HepG2 (cell line): ENCODE measurements around the gene STKLD1. TPM values are rescaled to one million over a fixed set of nuclear protein-coding genes. Genes with fewer than 3 reads are reported as not detected.

Experiments used
- ATAC-seq: fragments of 200-7000 bp; cut with Tn5 transposase; 3 replicates; pipeline ENCODE4 v1.9.1; 2020; ENCODE audit warnings: mild to moderate bottlenecking, moderate library complexity
- BruUV-seq: library from RNA; stranded (reverse); fragments of 400-500 nt; replicated peaks from 2 replicates; lab custom pipeline; 2021; lab: Mats Ljungman, UMichigan
- CTCF ChIA-PET: fragments of 300-600 bp; formaldehyde crosslinking; extraction: SDS; loops from one replicate; lab custom pipeline; 2021; ENCODE audit warnings: low total read pairs, inconsistent platforms, low intra/inter-chr PET ratio; lab: Yijun Ruan, JAX
- POLR2A ChIA-PET: fragments of 350-600 bp; sonication (Branson Sonifier 250); formaldehyde crosslinking; loops from one replicate; lab custom pipeline; 2020; ENCODE audit warnings: antibody characterized with exemption, inconsistent platforms; lab: Yijun Ruan, JAX
- DNase-seq: peaks from one replicate; pipeline ENCODE4 v3.0.0-alpha.2; 2015; ENCODE audit warnings: low spot score
- FAIRE-seq: peaks from 3 replicates; lab custom pipeline; 2011; peaks lifted over from hg19 to GRCh38; lab: Jason Lieb, UNC
- H2AFZ ChIP-seq: one replicate; pipeline ENCODE4 v1.6.1; 2011; ENCODE audit warnings: low read length, inconsistent platforms
- H3K27ac ChIP-seq: fragments of 300-600 bp; 3 replicates; pipeline ENCODE4 v1.8.0; 2011; ENCODE audit warnings: mixed run types, mild to moderate bottlenecking, mixed read lengths, low read length, inconsistent platforms; ENCODE audit not compliant: insufficient read depth; ENCODE audit errors: extremely low read length
- H3K27me3 ChIP-seq, 2 experiments: fragments of 200-600 bp in 1 of 2; 2 replicates in 1 of 2; 3 replicates in 1 of 2; pipeline versions ENCODE4 v1.6.0 to v1.8.0; 2011; ENCODE audit warnings: low read length in 2 of 2, mild to moderate bottlenecking in 2 of 2, moderate library complexity in 2 of 2, inconsistent platforms in 1 of 2; ENCODE audit not compliant: insufficient read depth in 2 of 2, control insufficient read depth in 1 of 2
- H3K36me3 ChIP-seq, 2 experiments: fragments of 200-600 bp in 1 of 2; replicated peaks in 1 of 2; 2 replicates in 1 of 2; 3 replicates in 1 of 2; pipeline versions ENCODE4 v1.5.1 to v1.8.0; 2011; ENCODE audit warnings: low read length in 2 of 2, inconsistent platforms in 1 of 2; ENCODE audit not compliant: insufficient read depth in 2 of 2, control insufficient read depth in 1 of 2
- H3K4me1 ChIP-seq: 2 replicates; pipeline ENCODE4 v1.5.1; 2012; ENCODE audit warnings: low read length, inconsistent platforms; ENCODE audit not compliant: insufficient read depth
- H3K4me2 ChIP-seq: 2 replicates; pipeline ENCODE4 v1.6.0; 2011; ENCODE audit warnings: low read depth, low read length, inconsistent platforms
- H3K4me3 ChIP-seq, 3 experiments: fragments of 200-600 bp in 1 of 3; sonication (generic), shearing (Covaris generic) in 1 of 3; replicated peaks in 1 of 3; 2 replicates each; pipeline ENCODE4 v1.5.1; 2011 to 2016; ENCODE audit warnings: low read length in 3 of 3, inconsistent platforms in 2 of 3, low read depth in 2 of 3, mild to moderate bottlenecking in 2 of 3, control low read depth in 1 of 3, mixed read lengths in 1 of 3; ENCODE audit not compliant: insufficient read depth in 1 of 3
- H3K79me2 ChIP-seq: one replicate; pipeline ENCODE4 v1.6.1; 2011; ENCODE audit warnings: low read length, inconsistent platforms; ENCODE audit not compliant: insufficient read depth
- H3K9ac ChIP-seq: 2 replicates; pipeline ENCODE4 v1.6.0; 2011; ENCODE audit warnings: mild to moderate bottlenecking, low read depth, low read length, inconsistent platforms; ENCODE audit not compliant: insufficient read depth
- H3K9me3 ChIP-seq: 2 replicates; pipeline ENCODE4 v1.5.1; 2012; ENCODE audit warnings: mild to moderate bottlenecking, low read length
- H4K20me1 ChIP-seq: 2 replicates; pipeline ENCODE4 v1.6.0; 2011; ENCODE audit warnings: inconsistent platforms, mild to moderate bottlenecking, low read length, moderate library complexity; ENCODE audit not compliant: insufficient read depth
- FOSL1 ChIP-seq: sonication (generic); formaldehyde crosslinking; IDR thresholded peaks from 2 replicates; pipeline ENCODE4 v1.9.0; 2021; ENCODE audit warnings: missing genetic modification reagents, borderline replicate concordance
- GPBP1L1 ChIP-seq: sonication (generic); formaldehyde crosslinking; IDR thresholded peaks from 2 replicates; pipeline ENCODE4 v1.5.0; 2020; ENCODE audit warnings: mild to moderate bottlenecking, missing genetic modification reagents
- HNF1B ChIP-seq: sonication (generic); formaldehyde crosslinking; IDR thresholded peaks from 2 replicates; pipeline ENCODE4 v1.5.1; 2020; ENCODE audit warnings: mild to moderate bottlenecking, moderate library complexity, missing genetic modification reagents
- IKZF1 ChIP-seq: fragments of 450-650 bp; IDR thresholded peaks from 2 replicates; pipeline ENCODE4 v1.7.1; 2016
- NRL ChIP-seq: sonication (generic); formaldehyde crosslinking; IDR thresholded peaks from 2 replicates; pipeline ENCODE4 v1.5.0; 2020; ENCODE audit warnings: missing genetic modification reagents, mild to moderate bottlenecking, moderate library complexity, borderline replicate concordance
- POLR2A ChIP-seq, 2 experiments: IDR thresholded peaks; 2 replicates each; pipeline ENCODE4 v1.6.1; 2011; ENCODE audit warnings: low read depth in 2 of 2, low read length in 2 of 2, mild to moderate bottlenecking in 1 of 2, moderate library complexity in 1 of 2; ENCODE audit not compliant: insufficient read depth in 1 of 2
- RBFOX2 ChIP-seq: fragments of 200-400 bp; formaldehyde crosslinking; IDR thresholded peaks from 2 replicates; pipeline ENCODE4 v1.6.1; 2017; ENCODE audit warnings: low read depth, mild to moderate bottlenecking, low read length
- SALL1 ChIP-seq: sonication (generic); formaldehyde crosslinking; IDR thresholded peaks from 2 replicates; pipeline ENCODE4 v1.8.0; 2022; ENCODE audit warnings: mild to moderate bottlenecking, missing genetic modification reagents
- ZNF232 ChIP-seq: sonication (generic); formaldehyde crosslinking; IDR thresholded peaks from 2 replicates; pipeline ENCODE4 v1.4.0; 2020; ENCODE audit warnings: missing genetic modification reagents, borderline replicate concordance
- ZNF264 ChIP-seq: sonication (generic); formaldehyde crosslinking; IDR thresholded peaks from 2 replicates; pipeline ENCODE4 v1.4.0; 2020; ENCODE audit warnings: missing genetic modification reagents
- ZNF562 ChIP-seq: sonication (generic); formaldehyde crosslinking; IDR thresholded peaks from 2 replicates; pipeline ENCODE4 v1.8.0; 2022; ENCODE audit warnings: missing genetic modification reagents, borderline replicate concordance
- ZNF792 ChIP-seq: IDR thresholded peaks from 2 replicates; pipeline ENCODE4 v1.6.1; 2016
- ZSCAN5A ChIP-seq: sonication (generic); formaldehyde crosslinking; IDR thresholded peaks from 2 replicates; pipeline ENCODE4 v1.8.0; 2022; ENCODE audit warnings: mild to moderate bottlenecking, missing genetic modification reagents, borderline replicate concordance
- ZSCAN9 ChIP-seq: IDR thresholded peaks from 2 replicates; pipeline ENCODE4 v1.6.1; 2016; ENCODE audit warnings: borderline replicate concordance
- WGBS: methylation state at CpG from one replicate; pipeline ENCODE4 v1.1.6; 2017; ENCODE audit warnings: low lambda C conversion rate; 5-methylcytosine and 5-hydroxymethylcytosine counted together
- in situ Hi-C: cut with HindIII; loops from 2 replicates; pipeline ENCODE4 v1.10.0; 2017; ENCODE audit warnings: low pct_unique_long_range_greater_than_20kb; ENCODE audit not compliant: extremely low pct_ligation_motif_present
- intact Hi-C: fragments of 100-400 bp; cut with micrococcal nuclease; formaldehyde crosslinking; loops from one replicate; pipeline ENCODE4 v1.10.0; 2022; ENCODE audit not compliant: unreplicated experiment
- polyA plus RNA-seq, 8 experiments: library from polyadenylated mRNA; depleted of rRNA in 3 of 8; stranded (reverse) in 7 of 8; unstranded in 1 of 8; fragments of >200 nt; fragmentation: Illumina TruSeq in 4 of 8; extraction: Trizol in 4 of 8; gene quantifications; 2 replicates each; pipeline versions ENCODE4 v1.2.1 to v1.2.3, GENCODE V29; 2011 to 2016; ENCODE audit warnings: low read depth in 4 of 8, missing spikeins in 1 of 8, mixed read lengths in 1 of 8; ENCODE audit not compliant: insufficient read depth in 1 of 8
- total RNA-seq, 5 experiments: library from RNA; depleted of rRNA; stranded (reverse); fragments of >200 nt; fragmentation: Illumina TruSeq; extraction: Trizol; gene quantifications; 2 replicates each; pipeline ENCODE4 v1.2.3, GENCODE V29; 2016; ENCODE audit warnings: low read depth in 1 of 5

The STKLD1 gene
- total and polyA plus RNA-seq, 2 of the 13 experiments (the other 11 are each of a cell fraction or from before 2014, with no cell fraction given): 1.5 to 2.2 TPM

GRCh38 chr9:133348718-133349573, 27.2 kb upstream of the STKLD1 start (continued):
- TF ChIP-seq ZNF264 (CRISPR knock-in tag) (no peak), IKZF1 (no peak)

GRCh38 chr9:133349965-133350616, 26.1 kb upstream of the STKLD1 start:
- Histone ChIP-seq H3K27ac (no peak overlapping the region), H3K4me1 (peaks cover 44% of the 10 kb centered on the region), H3K27me3 (no peaks in the 10 kb centered on the region; a peak in 1 of 5 replicates), H3K4me2 (peak overlapping the region; percentile 94), H3K9me3 (no peaks in the 10 kb centered on the region), H3K9ac (0 out of 2 replicates have a peak overlapping the region, but pooled peaks have one; percentile 99), H3K36me3 (peaks cover 20 to 49% of the 10 kb centered on the region in 2 experiments), H4K20me1 (peaks cover 19% of the 10 kb centered on the region), H3K79me2 (peaks cover 38% of the 10 kb centered on the region), H3K4me3 (peak overlapping the region in 1 of 3 experiments; percentile 100; a peak in 1 of 6 replicates), H2AFZ (no peak overlapping the region)
- intact Hi-C loops: no loop called here
- ChIA-PET CTCF (no interaction called here), POLR2A (interaction anchor here (1.5 to 2.6 kb wide), 3 partner anchors 25 to 319 kb away, joined by 5 to 22 read pairs (median 6); partner anchors contain the start of genes CACFD1 and GTF3C5)
- in situ Hi-C loops: no loop called here
- DNase-seq: no peak
- 95% methylated on average over 13 of the region's 15 CpGs for WGBS
- ATAC-seq: no peak
- BruUV-seq: no TSS peak
- no peak for TF ChIP-seq ZNF792 (CRISPR knock-in tag)
- TF ChIP-seq FOSL1 (CRISPR knock-in tag): no peak
- TF ChIP-seq ZNF232 (CRISPR knock-in tag): no peak
- TF ChIP-seq NRL (CRISPR knock-in tag): 0 out of 2 replicates have a peak, but pooled peaks have one; percentile 48
- TF ChIP-seq GPBP1L1 (CRISPR knock-in tag): no peak
- TF ChIP-seq POLR2A (IDR thresholded peaks at IDR 0.05; ENCODE audit: insufficient read depth in 1 of 2, low read depth in 2 of 2, low read length in 2 of 2): peak in 1 of 2 experiments; percentile 52; a peak in 1 of 4 replicates
- TF ChIP-seq RBFOX2: peak; percentile 57
- no peak for TF ChIP-seq ZNF562 (CRISPR knock-in tag)
- TF ChIP-seq ZSCAN9 (CRISPR knock-in tag): no peak
- TF ChIP-seq HNF1B: no peak
- TF ChIP-seq SALL1 (CRISPR knock-in tag): no peak
- TF ChIP-seq ZSCAN5A (CRISPR knock-in tag): no peak
- FAIRE-seq: no peak
